GM21447 (cell line): Measurements from ENCODE around the gene LY6G6F.

Experiments
- ATAC-seq: cut with Tn5 transposase; IDR thresholded peaks from one replicate; pipeline ENCODE4 v1.9.1; 2021; ENCODE audit not compliant: unreplicated experiment

The LY6G6F gene

GRCh38 chr6:31676322-31676903 is 30.3 kb upstream of the LY6G6F start:
- ATAC-seq = no peak

GRCh38 chr6:31676904-31677303 is 29.8 kb upstream of the LY6G6F start:
- no peak for ATAC-seq

DNA sequence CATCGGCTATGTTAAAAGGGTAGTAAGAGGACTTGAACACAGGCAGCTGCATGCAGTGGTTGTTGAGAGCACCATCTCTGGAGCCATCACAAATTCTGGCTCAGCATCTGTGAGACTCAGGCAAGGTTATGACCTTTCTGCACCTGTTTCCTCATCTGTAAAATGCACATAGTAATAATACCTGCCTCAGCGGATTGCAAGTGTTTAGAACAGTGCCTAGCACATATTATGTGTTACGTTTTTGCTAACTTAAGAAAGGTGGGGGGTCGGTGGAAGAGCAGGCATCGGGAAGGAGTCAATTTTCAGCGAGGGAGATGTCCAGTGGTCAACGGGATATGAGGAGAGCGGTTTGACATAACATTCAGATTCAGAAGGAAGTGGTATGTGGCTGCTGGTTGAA is 28.7 kb upstream of the LY6G6F start:
- no peak for ATAC-seq

- no peak for ATAC-seq
Observed at GRCh38 chr6:31680226-31681134, 26.2 kb upstream of the LY6G6F start, which contains the start of gene LY6G5C. TSS of gene LY6G5C (minus strand) at chr6:31681067. CDS start at chr6:31680373, 694 bp downstream.

DNA sequence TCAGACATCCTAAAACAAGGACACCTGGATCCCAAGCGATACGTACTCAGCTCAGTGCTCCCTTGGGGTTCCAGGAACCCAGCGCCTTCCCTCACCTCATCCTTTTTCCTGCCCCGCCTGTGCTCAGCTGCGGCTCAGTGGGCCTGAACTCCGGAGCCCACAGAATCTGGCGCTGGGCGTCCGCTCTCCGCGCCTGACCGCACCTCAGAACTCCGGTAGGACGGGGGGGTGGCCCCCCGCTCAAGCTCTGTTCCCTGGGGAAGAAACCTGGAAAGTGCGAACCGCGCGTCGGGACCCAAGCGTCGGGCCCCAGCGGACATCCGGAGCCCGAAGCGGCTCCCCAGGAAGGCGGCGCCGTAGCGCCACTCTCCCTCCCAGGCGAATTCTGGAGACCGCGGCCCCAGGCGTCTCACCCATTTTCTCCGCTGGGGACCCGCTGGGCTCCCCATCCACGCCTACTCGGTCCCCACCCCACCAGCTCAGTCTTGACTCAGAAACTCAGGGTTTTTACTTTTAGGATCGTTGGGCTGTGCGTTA is 25.5 kb upstream of the LY6G6F start:
- no peak for ATAC-seq

GRCh38 chr6:31683591-31683990 is 23.1 kb upstream of the LY6G6F start:
- no peak for ATAC-seq

GRCh38 chr6:31686483-31686882 is 20.2 kb upstream of the LY6G6F start:
- no peak for ATAC-seq

DNA sequence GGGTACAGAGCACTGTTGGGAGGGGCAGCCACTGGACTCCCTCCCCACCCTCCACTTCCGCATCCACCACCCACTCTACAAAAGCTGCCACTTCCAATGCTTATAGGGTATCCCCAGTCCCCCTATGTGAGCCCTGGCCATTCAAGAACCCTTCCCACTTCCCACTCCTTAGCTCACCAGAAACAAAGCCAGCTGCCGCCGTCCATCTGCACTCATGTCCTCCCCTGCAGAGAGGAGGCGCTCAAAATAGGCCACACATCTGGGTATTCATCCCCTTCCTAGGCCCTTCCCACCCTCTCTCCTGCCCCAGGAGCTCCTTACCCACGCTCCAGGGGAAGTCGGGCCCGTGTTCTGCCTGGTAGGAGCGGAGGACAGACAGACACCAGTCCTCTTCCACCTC is 19.3 kb upstream of the LY6G6F start:
- ATAC-seq = no peak

DNA sequence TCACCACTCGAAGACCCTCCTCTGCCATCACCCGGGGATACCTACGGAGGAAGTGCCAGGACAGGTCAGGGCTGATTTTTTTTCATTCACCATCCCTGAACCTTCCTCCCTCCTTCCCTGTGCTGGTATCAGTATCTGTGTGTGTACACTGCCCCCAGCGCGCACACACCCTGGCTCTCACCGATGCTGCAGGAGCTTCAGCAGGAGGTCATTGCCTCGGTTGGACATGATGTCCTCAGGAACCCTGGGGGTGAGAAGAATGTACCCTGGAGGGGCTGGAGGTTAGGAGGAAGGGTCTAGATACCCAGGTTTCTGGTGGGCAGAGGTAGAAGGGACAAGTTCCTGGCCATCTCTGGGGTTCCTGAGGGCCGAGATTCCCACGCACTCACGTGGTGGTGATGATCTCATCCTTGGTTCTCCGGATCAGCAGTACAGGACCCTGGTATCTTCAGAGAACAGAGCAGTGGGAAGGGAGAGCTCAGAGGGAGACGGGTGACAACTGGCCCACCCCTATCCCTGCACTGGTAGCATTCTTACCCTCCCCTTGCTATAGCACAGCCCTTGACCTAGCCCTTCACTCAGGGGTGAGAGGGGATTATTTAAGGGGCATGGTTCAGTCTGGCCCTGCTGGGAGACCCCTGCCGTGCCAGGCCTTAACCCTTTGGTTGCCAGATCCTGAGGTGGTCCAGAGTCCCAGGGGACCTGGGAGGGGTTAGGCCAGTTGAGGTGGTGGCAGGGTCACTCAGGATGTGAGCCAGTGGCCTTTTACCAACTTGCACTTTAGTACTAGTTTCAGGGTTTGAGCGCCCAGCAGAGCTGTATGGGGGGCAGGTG is 18.6 kb upstream of the LY6G6F start:
- no peak for ATAC-seq

- ATAC-seq = no peak
Observed at GRCh38 chr6:31689249-31690110, 17.2 kb upstream of the LY6G6F start.

DNA sequence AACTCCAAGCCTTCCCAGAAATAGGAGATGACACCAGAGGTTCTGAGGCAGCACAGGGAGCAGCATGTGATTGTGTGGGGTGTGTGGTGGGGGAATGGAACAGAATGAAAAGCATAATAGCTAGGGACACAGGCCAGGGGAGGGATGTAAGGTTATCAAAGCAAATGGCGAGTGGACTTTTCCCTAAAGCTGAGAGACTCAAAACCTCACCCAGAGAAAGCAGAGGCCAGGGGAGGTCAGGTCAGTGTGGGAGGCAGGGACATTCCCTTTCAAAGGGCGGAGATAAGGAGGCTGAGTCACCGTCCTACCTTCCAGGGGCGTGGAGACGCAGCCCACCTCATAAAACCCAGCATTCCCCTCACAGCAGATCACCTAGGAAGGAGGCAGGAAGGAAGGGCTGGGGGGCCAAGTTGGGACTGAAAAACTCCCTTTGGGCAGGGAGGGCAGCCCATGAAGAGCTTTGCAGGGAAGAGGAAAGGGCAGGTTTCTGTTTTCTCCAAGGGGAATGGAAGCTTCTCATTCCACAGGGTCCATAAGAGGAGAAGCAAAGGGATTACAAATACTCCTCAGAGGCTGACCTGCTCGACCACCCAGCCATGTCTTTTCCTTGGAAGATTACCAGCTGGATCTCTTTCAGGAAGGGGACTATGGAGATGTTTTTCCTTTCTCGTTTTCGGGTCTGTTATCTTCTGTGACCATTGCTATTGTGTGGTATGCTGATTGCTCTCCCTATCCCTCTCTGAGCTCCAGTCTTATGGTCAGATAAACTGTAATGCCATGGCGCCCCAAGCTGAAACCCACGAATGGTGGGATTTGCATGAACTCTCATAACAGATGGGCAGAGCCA is 16.2 kb upstream of the LY6G6F start:
- no peak for ATAC-seq

GRCh38 chr6:31691078-31691463 is 15.6 kb upstream of the LY6G6F start:
- ATAC-seq = no peak

DNA sequence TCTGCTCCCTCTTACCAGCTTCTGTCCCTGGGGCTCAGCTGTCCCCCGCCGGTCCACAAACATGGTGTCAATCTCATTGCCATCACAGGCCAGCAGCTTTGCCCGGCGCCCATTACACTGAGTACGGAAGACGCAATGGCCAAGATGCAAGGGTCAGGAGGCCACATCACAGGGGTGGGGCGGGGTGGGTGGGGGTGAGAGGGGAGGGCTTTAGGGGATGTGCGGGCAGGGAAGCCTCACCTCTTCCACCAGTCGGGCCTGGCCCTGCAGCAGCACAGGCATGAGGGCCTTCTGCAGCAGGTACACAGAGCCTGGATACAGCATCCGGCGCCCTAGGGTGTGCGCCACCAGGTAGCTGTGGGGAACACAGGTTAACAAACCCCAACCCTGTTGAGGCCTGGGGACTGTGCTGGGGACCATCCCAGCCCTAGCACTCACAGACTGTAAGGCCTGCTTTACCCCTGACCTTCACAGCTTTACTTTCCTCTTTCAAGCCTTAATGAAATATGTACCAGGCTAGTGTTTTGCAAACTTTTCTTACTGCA is 15.0 kb upstream of the LY6G6F start:
- ATAC-seq = no peak

- ATAC-seq = no peak
Observed at GRCh38 chr6:31692353-31692752, 14.3 kb upstream of the LY6G6F start.

DNA sequence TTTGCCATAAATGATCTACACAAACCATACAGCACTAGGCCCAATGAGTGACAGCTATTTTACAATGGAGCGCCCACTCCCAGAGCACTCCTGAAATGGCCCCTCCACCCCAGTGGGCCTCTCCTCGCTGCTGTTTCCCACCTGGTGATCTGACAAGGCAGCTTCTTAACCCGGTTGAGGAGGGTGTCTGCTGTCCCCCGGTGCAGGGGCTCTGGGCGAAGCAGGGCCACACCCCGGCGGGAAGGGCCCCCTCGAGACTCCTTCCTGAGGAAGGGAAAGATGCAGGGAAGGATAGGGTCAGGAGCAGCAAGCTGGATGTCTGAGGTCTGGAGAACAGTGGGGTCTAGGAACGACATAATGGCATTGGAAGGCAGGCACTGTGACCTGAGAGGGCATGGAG is 13.8 kb upstream of the LY6G6F start:
- ATAC-seq = no peak

DNA sequence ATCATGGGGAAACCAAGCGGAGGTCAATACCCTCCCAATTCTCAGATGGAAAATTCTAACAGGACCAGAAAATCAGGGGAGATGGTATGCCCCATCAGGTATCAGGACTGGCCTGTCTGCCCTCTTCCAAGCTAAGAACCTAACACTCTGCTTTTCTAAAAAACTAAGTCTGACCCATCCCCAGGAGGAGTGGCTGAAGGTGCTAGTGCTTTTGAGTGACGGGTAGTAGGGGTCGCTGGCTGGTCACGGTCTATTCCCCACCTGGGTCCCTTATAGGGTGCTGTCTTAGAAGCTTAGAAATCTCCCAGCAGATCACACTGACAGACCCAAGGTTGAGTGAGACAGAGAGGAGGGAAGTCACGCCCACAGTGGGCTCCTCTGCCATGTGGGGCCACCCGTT is 13.1 kb upstream of the LY6G6F start:
- no peak for ATAC-seq

GRCh38 chr6:31697555-31697954 is 9.1 kb upstream of the LY6G6F start:
- ATAC-seq = no peak

DNA sequence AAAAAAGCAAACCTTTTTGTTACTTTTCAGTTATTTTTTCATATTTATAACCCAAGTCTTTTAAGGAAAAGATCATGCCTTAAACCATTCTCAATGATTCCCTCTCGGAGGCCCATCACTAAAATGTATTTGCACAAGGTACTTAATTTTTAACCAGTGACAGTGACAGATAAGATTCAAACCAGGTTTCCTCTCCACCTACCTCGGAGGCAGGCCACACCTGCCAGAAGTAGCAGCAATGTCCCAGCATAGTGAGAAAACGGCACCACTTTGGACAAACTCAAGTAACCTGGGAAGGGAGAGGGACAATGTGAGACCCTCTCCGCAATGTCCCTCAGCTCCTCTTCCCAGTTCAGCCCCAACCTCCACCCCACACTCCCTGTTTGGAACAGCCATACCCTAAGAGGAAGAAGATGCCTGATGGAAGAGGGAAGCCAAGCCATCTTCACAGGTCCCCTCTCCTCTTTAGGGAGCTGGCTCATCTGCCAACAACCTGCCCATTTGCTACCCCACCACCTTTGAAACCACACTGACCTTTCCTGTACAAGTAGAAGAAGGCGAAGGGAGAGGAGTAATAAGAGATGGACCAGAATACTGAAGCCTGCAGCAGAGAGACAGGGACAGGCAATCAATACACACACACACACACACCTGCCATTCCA is 5.8 kb upstream of the LY6G6F start:
- ATAC-seq = no peak
